HepG2 (cell line): ENCODE results near the gene DMRTA2. TPM values are rescaled to one million over a fixed set of nuclear protein-coding genes. Genes with fewer than 3 reads are reported as not detected.

Experiments used
- ATAC-seq: fragments of 200-7000 bp; cut with Tn5 transposase; 3 replicates; pipeline ENCODE4 v1.9.1; 2020; ENCODE audit warnings: mild to moderate bottlenecking, moderate library complexity
- BruUV-seq: library from RNA; stranded (reverse); fragments of 400-500 nt; replicated peaks from 2 replicates; lab custom pipeline; 2021; lab: Mats Ljungman, UMichigan
- CTCF ChIA-PET: fragments of 300-600 bp; formaldehyde crosslinking; extraction: SDS; loops from one replicate; lab custom pipeline; 2021; ENCODE audit warnings: low total read pairs, inconsistent platforms, low intra/inter-chr PET ratio; lab: Yijun Ruan, JAX
- POLR2A ChIA-PET: fragments of 350-600 bp; sonication (Branson Sonifier 250); formaldehyde crosslinking; loops from one replicate; lab custom pipeline; 2020; ENCODE audit warnings: antibody characterized with exemption, inconsistent platforms; lab: Yijun Ruan, JAX
- DNase-seq: peaks from one replicate; pipeline ENCODE4 v3.0.0-alpha.2; 2015; ENCODE audit warnings: low spot score
- FAIRE-seq: peaks from 3 replicates; lab custom pipeline; 2011; peaks lifted over from hg19 to GRCh38; lab: Jason Lieb, UNC
- H2AFZ ChIP-seq: one replicate; pipeline ENCODE4 v1.6.1; 2011; ENCODE audit warnings: low read length, inconsistent platforms
- H3K27ac ChIP-seq: fragments of 300-600 bp; 3 replicates; pipeline ENCODE4 v1.8.0; 2011; ENCODE audit warnings: mixed run types, mild to moderate bottlenecking, mixed read lengths, low read length, inconsistent platforms; ENCODE audit not compliant: insufficient read depth; ENCODE audit errors: extremely low read length
- H3K27me3 ChIP-seq, 2 experiments: fragments of 200-600 bp in 1 of 2; 2 replicates in 1 of 2; 3 replicates in 1 of 2; pipeline versions ENCODE4 v1.6.0 to v1.8.0; 2011; ENCODE audit warnings: low read length in 2 of 2, mild to moderate bottlenecking in 2 of 2, moderate library complexity in 2 of 2, inconsistent platforms in 1 of 2; ENCODE audit not compliant: insufficient read depth in 2 of 2, control insufficient read depth in 1 of 2
- H3K36me3 ChIP-seq, 2 experiments: fragments of 200-600 bp in 1 of 2; replicated peaks in 1 of 2; 2 replicates in 1 of 2; 3 replicates in 1 of 2; pipeline versions ENCODE4 v1.5.1 to v1.8.0; 2011; ENCODE audit warnings: low read length in 2 of 2, inconsistent platforms in 1 of 2; ENCODE audit not compliant: insufficient read depth in 2 of 2, control insufficient read depth in 1 of 2
- H3K4me1 ChIP-seq: 2 replicates; pipeline ENCODE4 v1.5.1; 2012; ENCODE audit warnings: low read length, inconsistent platforms; ENCODE audit not compliant: insufficient read depth
- H3K4me2 ChIP-seq: 2 replicates; pipeline ENCODE4 v1.6.0; 2011; ENCODE audit warnings: low read depth, low read length, inconsistent platforms
- H3K4me3 ChIP-seq, 3 experiments: fragments of 200-600 bp in 1 of 3; sonication (generic), shearing (Covaris generic) in 1 of 3; replicated peaks in 1 of 3; 2 replicates each; pipeline ENCODE4 v1.5.1; 2011 to 2016; ENCODE audit warnings: low read length in 3 of 3, inconsistent platforms in 2 of 3, low read depth in 2 of 3, mild to moderate bottlenecking in 2 of 3, control low read depth in 1 of 3, mixed read lengths in 1 of 3; ENCODE audit not compliant: insufficient read depth in 1 of 3
- H3K79me2 ChIP-seq: one replicate; pipeline ENCODE4 v1.6.1; 2011; ENCODE audit warnings: low read length, inconsistent platforms; ENCODE audit not compliant: insufficient read depth
- H3K9ac ChIP-seq: 2 replicates; pipeline ENCODE4 v1.6.0; 2011; ENCODE audit warnings: mild to moderate bottlenecking, low read depth, low read length, inconsistent platforms; ENCODE audit not compliant: insufficient read depth
- H3K9me3 ChIP-seq: 2 replicates; pipeline ENCODE4 v1.5.1; 2012; ENCODE audit warnings: mild to moderate bottlenecking, low read length
- H4K20me1 ChIP-seq: 2 replicates; pipeline ENCODE4 v1.6.0; 2011; ENCODE audit warnings: inconsistent platforms, mild to moderate bottlenecking, low read length, moderate library complexity; ENCODE audit not compliant: insufficient read depth
- AKAP8 ChIP-seq: sonication (generic); formaldehyde crosslinking; IDR thresholded peaks from 2 replicates; pipeline ENCODE4 v1.5.1; 2020; ENCODE audit warnings: mild to moderate bottlenecking, missing genetic modification reagents
- CENPX ChIP-seq: sonication (generic); formaldehyde crosslinking; IDR thresholded peaks from 2 replicates; pipeline ENCODE4 v1.9.0; 2021; ENCODE audit warnings: mild to moderate bottlenecking, missing genetic modification reagents, moderate library complexity
- KLF6 ChIP-seq: IDR thresholded peaks from 2 replicates; pipeline ENCODE4 v1.8.0; 2016; ENCODE audit warnings: missing biosample characterization, missing genetic modification reagents
- MTF1 ChIP-seq: sonication (generic); formaldehyde crosslinking; IDR thresholded peaks from 2 replicates; pipeline ENCODE4 v1.5.0; 2020; ENCODE audit warnings: missing genetic modification reagents
- NFKBIZ ChIP-seq: IDR thresholded peaks from 2 replicates; pipeline ENCODE4 v1.6.1; 2018; ENCODE audit warnings: missing genetic modification reagents, missing compliant biosample characterization
- NPAS2 ChIP-seq: sonication (generic); formaldehyde crosslinking; IDR thresholded peaks from 2 replicates; pipeline ENCODE4 v1.8.0; 2022; ENCODE audit warnings: mild to moderate bottlenecking, missing genetic modification reagents, borderline replicate concordance
- NR2F6 ChIP-seq, 2 experiments: IDR thresholded peaks; 2 replicates each; pipeline ENCODE4 v1.6.1; 2016; ENCODE audit warnings: antibody characterized with exemption in 1 of 2, mild to moderate bottlenecking in 1 of 2
- RBM39 ChIP-seq: fragments of 200-400 bp; formaldehyde crosslinking; IDR thresholded peaks from one replicate; pipeline ENCODE4 v1.6.1; 2018; ENCODE audit warnings: antibody characterized with exemption, mild to moderate bottlenecking, low read depth, low read length; ENCODE audit not compliant: poor library complexity, severe bottlenecking
- SMC3 ChIP-seq: IDR thresholded peaks from 2 replicates; pipeline ENCODE4 v1.6.1; 2011; ENCODE audit warnings: low read length, improper control_type of control experiment
- STAG1 ChIP-seq: sonication (generic); formaldehyde crosslinking; IDR thresholded peaks from 2 replicates; pipeline ENCODE4 v1.4.0; 2020; ENCODE audit warnings: missing genetic modification reagents
- TBL1XR1 ChIP-seq: fragments of 150-350 bp; IDR thresholded peaks from 2 replicates; pipeline ENCODE4 v1.6.1; 2014; ENCODE audit warnings: borderline replicate concordance, low read length; ENCODE audit not compliant: partially characterized antibody
- ZNF615 ChIP-seq: sonication (generic); formaldehyde crosslinking; IDR thresholded peaks from 2 replicates; pipeline ENCODE4 v1.5.0; 2020; ENCODE audit warnings: mild to moderate bottlenecking, missing genetic modification reagents, borderline replicate concordance
- ZNF616 ChIP-seq: sonication (generic); formaldehyde crosslinking; IDR thresholded peaks from 2 replicates; pipeline ENCODE4 v1.5.0; 2020; ENCODE audit warnings: low read depth, mild to moderate bottlenecking, missing genetic modification reagents
- ZNF841 ChIP-seq: sonication (generic); formaldehyde crosslinking; IDR thresholded peaks from 2 replicates; pipeline ENCODE4 v1.8.1; 2023; ENCODE audit warnings: missing genetic modification reagents, borderline replicate concordance
- WGBS: methylation state at CpG from one replicate; pipeline ENCODE4 v1.1.6; 2017; ENCODE audit warnings: low lambda C conversion rate; 5-methylcytosine and 5-hydroxymethylcytosine counted together
- in situ Hi-C: cut with HindIII; loops from 2 replicates; pipeline ENCODE4 v1.10.0; 2017; ENCODE audit warnings: low pct_unique_long_range_greater_than_20kb; ENCODE audit not compliant: extremely low pct_ligation_motif_present
- intact Hi-C: fragments of 100-400 bp; cut with micrococcal nuclease; formaldehyde crosslinking; loops from one replicate; pipeline ENCODE4 v1.10.0; 2022; ENCODE audit not compliant: unreplicated experiment
- polyA plus RNA-seq, 8 experiments: library from polyadenylated mRNA; depleted of rRNA in 3 of 8; stranded (reverse) in 7 of 8; unstranded in 1 of 8; fragments of >200 nt; fragmentation: Illumina TruSeq in 4 of 8; extraction: Trizol in 4 of 8; gene quantifications; 2 replicates each; pipeline versions ENCODE4 v1.2.1 to v1.2.3, GENCODE V29; 2011 to 2016; ENCODE audit warnings: low read depth in 4 of 8, missing spikeins in 1 of 8, mixed read lengths in 1 of 8; ENCODE audit not compliant: insufficient read depth in 1 of 8
- total RNA-seq, 5 experiments: library from RNA; depleted of rRNA; stranded (reverse); fragments of >200 nt; fragmentation: Illumina TruSeq; extraction: Trizol; gene quantifications; 2 replicates each; pipeline ENCODE4 v1.2.3, GENCODE V29; 2016; ENCODE audit warnings: low read depth in 1 of 5
- TF ChIP-seq, protein P1 (sequence below): sonication (generic); formaldehyde crosslinking; IDR thresholded peaks from 2 replicates; pipeline ENCODE4 v1.5.1; 2020; ENCODE audit warnings: missing genetic modification reagents, mild to moderate bottlenecking, borderline replicate concordance
- TF ChIP-seq, protein P2 (sequence below): IDR thresholded peaks from 2 replicates; pipeline ENCODE4 v1.6.1; 2016; ENCODE audit warnings: mild to moderate bottlenecking
- TF ChIP-seq, protein P3 (sequence below): sonication (generic); formaldehyde crosslinking; IDR thresholded peaks from 2 replicates; pipeline ENCODE4 v1.5.0; 2020; ENCODE audit warnings: mild to moderate bottlenecking, missing genetic modification reagents, moderate library complexity
- TF ChIP-seq, protein P4 (sequence below): sonication (generic); formaldehyde crosslinking; IDR thresholded peaks from 2 replicates; pipeline ENCODE4 v1.5.0; 2020; ENCODE audit warnings: missing genetic modification reagents, mild to moderate bottlenecking, borderline replicate concordance

The DMRTA2 gene
- total and polyA plus RNA-seq, 2 of the 13 experiments (the other 11 are each of a cell fraction or from before 2014, with no cell fraction given) = not detected

DNA sequence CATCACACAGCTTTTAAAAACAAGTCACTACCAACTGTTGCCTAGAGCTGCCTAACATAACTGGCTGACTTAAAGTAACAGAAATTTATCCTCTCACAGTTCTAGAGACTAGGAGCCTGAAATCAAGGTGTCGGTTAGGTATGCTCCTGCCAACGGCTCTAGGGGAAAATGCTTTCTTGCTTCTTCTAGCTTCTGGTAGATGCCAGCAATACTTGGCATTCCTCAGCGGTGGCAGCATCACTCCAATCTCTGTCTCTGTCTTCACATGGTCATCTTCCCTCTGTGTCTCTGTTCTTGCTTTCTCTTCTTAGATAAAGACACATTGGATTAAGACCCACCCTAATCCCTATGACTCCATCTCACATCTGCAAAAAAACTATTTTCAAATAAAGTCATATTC, 51.5 kb downstream of the DMRTA2 start (continued):
- TF ChIP-seq, protein P1, sequence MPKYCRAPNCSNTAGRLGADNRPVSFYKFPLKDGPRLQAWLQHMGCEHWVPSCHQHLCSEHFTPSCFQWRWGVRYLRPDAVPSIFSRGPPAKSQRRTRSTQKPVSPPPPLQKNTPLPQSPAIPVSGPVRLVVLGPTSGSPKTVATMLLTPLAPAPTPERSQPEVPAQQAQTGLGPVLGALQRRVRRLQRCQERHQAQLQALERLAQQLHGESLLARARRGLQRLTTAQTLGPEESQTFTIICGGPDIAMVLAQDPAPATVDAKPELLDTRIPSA (CRISPR knock-in tag) = no peak
- TF ChIP-seq, protein P2, sequence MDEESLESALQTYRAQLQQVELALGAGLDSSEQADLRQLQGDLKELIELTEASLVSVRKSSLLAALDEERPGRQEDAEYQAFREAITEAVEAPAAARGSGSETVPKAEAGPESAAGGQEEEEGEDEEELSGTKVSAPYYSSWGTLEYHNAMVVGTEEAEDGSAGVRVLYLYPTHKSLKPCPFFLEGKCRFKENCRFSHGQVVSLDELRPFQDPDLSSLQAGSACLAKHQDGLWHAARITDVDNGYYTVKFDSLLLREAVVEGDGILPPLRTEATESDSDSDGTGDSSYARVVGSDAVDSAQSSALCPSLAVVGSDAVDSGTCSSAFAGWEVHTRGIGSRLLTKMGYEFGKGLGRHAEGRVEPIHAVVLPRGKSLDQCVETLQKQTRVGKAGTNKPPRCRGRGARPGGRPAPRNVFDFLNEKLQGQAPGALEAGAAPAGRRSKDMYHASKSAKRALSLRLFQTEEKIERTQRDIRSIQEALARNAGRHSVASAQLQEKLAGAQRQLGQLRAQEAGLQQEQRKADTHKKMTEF (CRISPR knock-in tag) = no peak
- TF ChIP-seq RBM39 (no peak), MTF1 (no peak), NPAS2 (CRISPR knock-in tag) (no peak), ZNF615 (CRISPR knock-in tag) (no peak), NFKBIZ (CRISPR knock-in tag) (no peak), ZNF616 (CRISPR knock-in tag) (no peak)

DNA sequence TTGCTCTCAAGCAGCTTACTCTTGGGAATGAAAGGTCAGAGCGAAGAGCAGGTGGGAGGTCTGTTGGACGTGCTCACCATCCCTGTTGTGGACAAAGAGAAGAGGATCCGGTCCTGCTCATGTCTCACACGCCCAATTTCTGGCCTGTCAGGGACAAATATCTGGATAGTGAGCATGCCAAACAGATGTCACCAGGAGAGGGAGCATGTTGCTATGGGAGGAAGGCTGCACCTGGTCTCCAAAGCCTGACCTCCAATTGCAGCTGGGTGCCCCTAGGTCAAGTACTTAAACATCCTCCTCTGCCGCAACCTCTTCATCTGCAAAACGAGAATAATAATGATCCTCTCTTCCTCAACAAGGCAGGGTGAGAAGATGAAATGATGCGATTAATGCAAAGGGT, 53.4 kb downstream of the DMRTA2 start:
- POLR2A ChIA-PET = no interaction called here
- no peak overlapping the region for H3K4me2 ChIP-seq
- H3K79me2 ChIP-seq = no peaks in the 10 kb centered on the region
- H3K4me3 ChIP-seq = no peak overlapping the region
- ATAC-seq = peak; percentile 74
- CTCF ChIA-PET = interaction anchor here (0.7 to 4.8 kb wide), 3 partner anchors 237 to 689 kb away, joined by 3 to 48 read pairs (median 28); no protein-coding TSS in a partner anchor
- 22% methylated on average over 4 of the region's 7 CpGs for WGBS
- no peak overlapping the region for H3K27ac ChIP-seq
- DNase-seq = peak; percentile 15
- no peak overlapping the region for H3K9ac ChIP-seq
- peaks cover 0 to 15% of the 10 kb centered on the region in 2 experiments; a peak in 3 of 5 replicates for H3K27me3 ChIP-seq
- peaks cover 5% of the 10 kb centered on the region; the same call in 1 of the 2 replicates for H3K9me3 ChIP-seq
- FAIRE-seq = no peak
- no TSS peak for BruUV-seq
- H3K36me3 ChIP-seq = no peaks in the 10 kb centered on the region
- no peak overlapping the region for H2AFZ ChIP-seq
- H4K20me1 ChIP-seq = no peaks in the 10 kb centered on the region
- intact Hi-C loops = loop anchor here (2.0 kb wide), 1 partner anchor 689 kb away; no protein-coding TSS in a partner anchor
- in situ Hi-C loops = loop anchor here (5.0 to 25.0 kb wide), 3 partner anchors 237 to 685 kb away; no protein-coding TSS in a partner anchor
- no peaks in the 10 kb centered on the region for H3K4me1 ChIP-seq
- TF ChIP-seq AKAP8 (CRISPR knock-in tag) (no peak), KLF6 (no peak), NR2F6 (IDR thresholded peaks at IDR 0.05) (no peak), NR2F6 (CRISPR knock-in tag; IDR thresholded peaks at IDR 0.05) (0 out of 2 replicates have a peak, but pooled peaks have one; percentile 19), CENPX (no peak), TBL1XR1 (no peak), STAG1 (peak; percentile 58), ZNF841 (no peak), SMC3 (peak; percentile 39; the same call in 1 of the 2 replicates)
- TF ChIP-seq, protein P3, sequence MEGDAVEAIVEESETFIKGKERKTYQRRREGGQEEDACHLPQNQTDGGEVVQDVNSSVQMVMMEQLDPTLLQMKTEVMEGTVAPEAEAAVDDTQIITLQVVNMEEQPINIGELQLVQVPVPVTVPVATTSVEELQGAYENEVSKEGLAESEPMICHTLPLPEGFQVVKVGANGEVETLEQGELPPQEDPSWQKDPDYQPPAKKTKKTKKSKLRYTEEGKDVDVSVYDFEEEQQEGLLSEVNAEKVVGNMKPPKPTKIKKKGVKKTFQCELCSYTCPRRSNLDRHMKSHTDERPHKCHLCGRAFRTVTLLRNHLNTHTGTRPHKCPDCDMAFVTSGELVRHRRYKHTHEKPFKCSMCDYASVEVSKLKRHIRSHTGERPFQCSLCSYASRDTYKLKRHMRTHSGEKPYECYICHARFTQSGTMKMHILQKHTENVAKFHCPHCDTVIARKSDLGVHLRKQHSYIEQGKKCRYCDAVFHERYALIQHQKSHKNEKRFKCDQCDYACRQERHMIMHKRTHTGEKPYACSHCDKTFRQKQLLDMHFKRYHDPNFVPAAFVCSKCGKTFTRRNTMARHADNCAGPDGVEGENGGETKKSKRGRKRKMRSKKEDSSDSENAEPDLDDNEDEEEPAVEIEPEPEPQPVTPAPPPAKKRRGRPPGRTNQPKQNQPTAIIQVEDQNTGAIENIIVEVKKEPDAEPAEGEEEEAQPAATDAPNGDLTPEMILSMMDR = peak; percentile 57
- TF ChIP-seq, protein P4, sequence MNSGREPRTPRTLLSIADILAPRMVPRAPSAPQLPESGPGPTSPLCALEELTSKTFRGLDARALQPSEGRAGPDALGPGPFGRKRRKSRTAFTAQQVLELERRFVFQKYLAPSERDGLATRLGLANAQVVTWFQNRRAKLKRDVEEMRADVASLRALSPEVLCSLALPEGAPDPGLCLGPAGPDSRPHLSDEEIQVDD = no peak
